GM18951 (cell line): ENCODE data around the gene TYRO3.

Experiments used
- POLR2A ChIP-seq: IDR thresholded peaks from 4 replicates; pipeline ENCODE4 v1.6.1; 2011; ENCODE audit warnings: mild to moderate bottlenecking; ENCODE audit not compliant: insufficient read length, insufficient read depth; ENCODE audit errors: extremely low read depth
- in situ Hi-C: fragments of 300-500 bp; cut with MboI; formaldehyde crosslinking; loops from one replicate; pipeline ENCODE4 v1.12.0; 2022; ENCODE audit warnings: low sequenced_read_pairs, mixed read lengths, inconsistent platforms; ENCODE audit not compliant: unreplicated experiment

Gene TYRO3

GRCh38 chr15:41558400-41559238 lies at the start of gene TYRO3:
TSS of gene TYRO3 (plus strand) at chr15:41559212. CDS start at chr15:41559258, 46 bp downstream.
- in situ Hi-C loops: no loop called here
- no peak for TF ChIP-seq POLR2A

- in situ Hi-C loops: no loop called here
- TF ChIP-seq POLR2A: no peak
Measured at GRCh38 chr15:41510728-41511127, 48.3 kb upstream of the TYRO3 start.

- TF ChIP-seq POLR2A: no peak
- in situ Hi-C loops: no loop called here
Measured at GRCh38 chr15:41511331-41511898, 47.6 kb upstream of the TYRO3 start.

- in situ Hi-C loops: no loop called here
- no peak for TF ChIP-seq POLR2A
Measured at GRCh38 chr15:41511899-41512369, 47.1 kb upstream of the TYRO3 start.

GRCh38 chr15:41512512-41512939 lies 46.5 kb upstream of the TYRO3 start:
- in situ Hi-C loops: no loop called here
- TF ChIP-seq POLR2A: no peak

- no peak for TF ChIP-seq POLR2A
Measured at GRCh38 chr15:41512940-41513505, 46.0 kb upstream of the TYRO3 start.

GRCh38 chr15:41513506-41514227 lies 45.3 kb upstream of the TYRO3 start, which contains the start of gene LTK:
TSS of gene LTK (minus strand) at chr15:41513827. CDS start at chr15:41513709, 118 bp downstream.
- no peak for TF ChIP-seq POLR2A
- in situ Hi-C loops: no loop called here

More at GRCh38 chr15:41512940-41513505, 46.0 kb upstream of the TYRO3 start:
- in situ Hi-C loops: no loop called here

GRCh38 chr15:41517895-41518449 lies 41.0 kb upstream of the TYRO3 start:
- TF ChIP-seq POLR2A: no peak
- in situ Hi-C loops: no loop called here

GRCh38 chr15:41520636-41521035 lies 38.4 kb upstream of the TYRO3 start:
- TF ChIP-seq POLR2A: no peak
- in situ Hi-C loops: no loop called here

GRCh38 chr15:41521614-41522013 lies 37.4 kb upstream of the TYRO3 start:
- TF ChIP-seq POLR2A: no peak
- in situ Hi-C loops: no loop called here

- TF ChIP-seq POLR2A: no peak
- in situ Hi-C loops: no loop called here
Measured at GRCh38 chr15:41523097-41523496, 35.9 kb upstream of the TYRO3 start.

GRCh38 chr15:41530363-41530956 lies 28.6 kb upstream of the TYRO3 start:
- in situ Hi-C loops: no loop called here
- TF ChIP-seq POLR2A: no peak
